WTC11 (cell line): ENCODE measurements around the gene PGA3. TPM values are rescaled to one million over a fixed set of nuclear protein-coding genes. Genes with fewer than 3 reads are reported as not detected.
A peak's percentile ranks its signal among the peaks of the same experiment; 100 is the strongest.

ENCODE experiments used
- AFF4 ChIP-seq: sonication (generic); formaldehyde crosslinking; IDR thresholded peaks from 2 replicates; pipeline ENCODE4 v1.8.1; 2023; ENCODE audit warnings: mild to moderate bottlenecking, missing genetic modification reagents, borderline replicate concordance
- CTCF ChIP-seq: fragments of 200-600 bp; IDR thresholded peaks from 2 replicates; pipeline ENCODE4 v1.8.0; 2022; ENCODE audit warnings: antibody characterized with exemption
- E2F4 ChIP-seq: sonication (generic); formaldehyde crosslinking; IDR thresholded peaks from 2 replicates; pipeline ENCODE4 v1.8.1; 2022; ENCODE audit warnings: low read depth, mild to moderate bottlenecking, moderate library complexity, missing genetic modification reagents, borderline replicate concordance
- EMX1 ChIP-seq: fragments of 250-450 bp; sonication (Bioruptor Pico); IDR thresholded peaks from 2 replicates; pipeline ENCODE4 v1.8.0; 2021; ENCODE audit warnings: mild to moderate bottlenecking
- ETV6 ChIP-seq: sonication (generic); formaldehyde crosslinking; IDR thresholded peaks from 2 replicates; pipeline ENCODE4 v1.8.1; 2022; ENCODE audit warnings: mild to moderate bottlenecking, missing genetic modification reagents
- FOXK1 ChIP-seq: sonication (generic); formaldehyde crosslinking; IDR thresholded peaks from 2 replicates; pipeline ENCODE4 v1.8.0; 2022; ENCODE audit warnings: mild to moderate bottlenecking, moderate library complexity, missing genetic modification reagents
- FOXP1 ChIP-seq: sonication (generic); formaldehyde crosslinking; IDR thresholded peaks from 2 replicates; pipeline ENCODE4 v1.8.0; 2022; ENCODE audit warnings: missing genetic modification reagents, mild to moderate bottlenecking, moderate library complexity, borderline replicate concordance
- GABPB1 ChIP-seq: sonication (generic); formaldehyde crosslinking; IDR thresholded peaks from 2 replicates; pipeline ENCODE4 v1.8.1; 2023; ENCODE audit warnings: mild to moderate bottlenecking, missing genetic modification reagents
- GRHL2 ChIP-seq: fragments of 250-450 bp; sonication (Bioruptor Pico); IDR thresholded peaks from 2 replicates; pipeline ENCODE4 v1.8.0; 2022; ENCODE audit warnings: mild to moderate bottlenecking, moderate library complexity; ENCODE audit not compliant: insufficient replicate concordance, severe bottlenecking
- KAT7 ChIP-seq: sonication (generic); formaldehyde crosslinking; IDR thresholded peaks from 2 replicates; pipeline ENCODE4 v1.8.1; 2023; ENCODE audit warnings: missing genetic modification reagents, mild to moderate bottlenecking, borderline replicate concordance
- MLX ChIP-seq: sonication (generic); formaldehyde crosslinking; IDR thresholded peaks from 2 replicates; pipeline ENCODE4 v1.8.1; 2023; ENCODE audit warnings: mild to moderate bottlenecking, missing genetic modification reagents, moderate library complexity
- MYBL2 ChIP-seq: sonication (generic); formaldehyde crosslinking; IDR thresholded peaks from 2 replicates; pipeline ENCODE4 v1.8.1; 2023; ENCODE audit warnings: mild to moderate bottlenecking, moderate library complexity, missing genetic modification reagents
- NFE2L1 ChIP-seq: sonication (generic); formaldehyde crosslinking; IDR thresholded peaks from 2 replicates; pipeline ENCODE4 v1.8.1; 2023; ENCODE audit warnings: missing genetic modification reagents
- PRRX2 ChIP-seq: fragments of 250-450 bp; sonication (Bioruptor Pico); IDR thresholded peaks from 2 replicates; pipeline ENCODE4 v1.8.0; 2021; ENCODE audit warnings: mild to moderate bottlenecking
- USF1 ChIP-seq: sonication (generic); formaldehyde crosslinking; IDR thresholded peaks from 2 replicates; pipeline ENCODE4 v1.8.0; 2022; ENCODE audit warnings: mild to moderate bottlenecking, missing genetic modification reagents
- ZBTB21 ChIP-seq: sonication (generic); formaldehyde crosslinking; IDR thresholded peaks from 2 replicates; pipeline ENCODE4 v1.8.1; 2023; ENCODE audit warnings: mild to moderate bottlenecking, missing genetic modification reagents, borderline replicate concordance
- ZNF121 ChIP-seq: sonication (generic); formaldehyde crosslinking; IDR thresholded peaks from 2 replicates; pipeline ENCODE4 v1.8.0; 2023; ENCODE audit warnings: missing genetic modification reagents
- ZNF423 ChIP-seq: fragments of 250-450 bp; sonication (Bioruptor Pico); IDR thresholded peaks from 2 replicates; pipeline ENCODE4 v2.1.2; 2022; ENCODE audit warnings: mild to moderate bottlenecking, moderate library complexity
- total RNA-seq: library from RNA; stranded (reverse); gene quantifications from 3 replicates; pipeline ENCODE4 v1.2.3, GENCODE V29; 2021
- TF ChIP-seq, protein P1 (sequence below): sonication (generic); formaldehyde crosslinking; IDR thresholded peaks from 2 replicates; pipeline ENCODE4 v1.8.1; 2022; ENCODE audit warnings: mild to moderate bottlenecking, missing genetic modification reagents, moderate library complexity, borderline replicate concordance
- TF ChIP-seq, protein P2 (sequence below): sonication (generic); formaldehyde crosslinking; IDR thresholded peaks from 2 replicates; pipeline ENCODE4 v1.8.0; 2022; ENCODE audit warnings: mild to moderate bottlenecking, missing genetic modification reagents
- TF ChIP-seq, protein P3 (sequence below): fragments of 250-450 bp; sonication (Bioruptor Pico); IDR thresholded peaks from 2 replicates; pipeline ENCODE4 v1.9.0; 2021; ENCODE audit warnings: mild to moderate bottlenecking
- TF ChIP-seq, protein P4 (sequence below): sonication (generic); formaldehyde crosslinking; IDR thresholded peaks from 2 replicates; pipeline ENCODE4 v1.8.1; 2023; ENCODE audit warnings: mild to moderate bottlenecking, moderate library complexity, missing genetic modification reagents

The PGA3 gene
- total RNA-seq, 1 experiment from 2014 or later: 0.20 TPM

GRCh38 chr11:61161190-61162091, 41.9 kb upstream of the PGA3 start, which contains the start of gene VPS37C (continued):
- TF ChIP-seq ZBTB21: no peak
- TF ChIP-seq GRHL2: no peak
- TF ChIP-seq ZNF423 (CRISPR knock-in tag): no peak
- no peak for TF ChIP-seq AFF4 (CRISPR knock-in tag)
- 0 out of 2 replicates have a peak, but pooled peaks have one; percentile 17 for TF ChIP-seq CTCF
- TF ChIP-seq, protein P1, sequence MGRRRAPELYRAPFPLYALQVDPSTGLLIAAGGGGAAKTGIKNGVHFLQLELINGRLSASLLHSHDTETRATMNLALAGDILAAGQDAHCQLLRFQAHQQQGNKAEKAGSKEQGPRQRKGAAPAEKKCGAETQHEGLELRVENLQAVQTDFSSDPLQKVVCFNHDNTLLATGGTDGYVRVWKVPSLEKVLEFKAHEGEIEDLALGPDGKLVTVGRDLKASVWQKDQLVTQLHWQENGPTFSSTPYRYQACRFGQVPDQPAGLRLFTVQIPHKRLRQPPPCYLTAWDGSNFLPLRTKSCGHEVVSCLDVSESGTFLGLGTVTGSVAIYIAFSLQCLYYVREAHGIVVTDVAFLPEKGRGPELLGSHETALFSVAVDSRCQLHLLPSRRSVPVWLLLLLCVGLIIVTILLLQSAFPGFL (CRISPR knock-in tag): no peak
- peak; percentile 44; the same call in 1 of the 2 replicates for TF ChIP-seq FOXK1
- no peak for TF ChIP-seq E2F4 (CRISPR knock-in tag)
- no peak for TF ChIP-seq PRRX2 (CRISPR knock-in tag)
- TF ChIP-seq NFE2L1 (CRISPR knock-in tag): 0 out of 2 replicates have a peak, but pooled peaks have one; percentile 42
- peak; percentile 69 for TF ChIP-seq GABPB1 (CRISPR knock-in tag)
- TF ChIP-seq MLX: no peak
- no peak for TF ChIP-seq KAT7 (CRISPR knock-in tag)
- TF ChIP-seq, protein P2, sequence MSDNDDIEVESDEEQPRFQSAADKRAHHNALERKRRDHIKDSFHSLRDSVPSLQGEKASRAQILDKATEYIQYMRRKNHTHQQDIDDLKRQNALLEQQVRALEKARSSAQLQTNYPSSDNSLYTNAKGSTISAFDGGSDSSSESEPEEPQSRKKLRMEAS: peak; percentile 37; the same call in 1 of the 2 replicates
- TF ChIP-seq ETV6 (CRISPR knock-in tag): peak; percentile 43; the same call in 1 of the 2 replicates
- TF ChIP-seq USF1: peak; percentile 88
- TF ChIP-seq EMX1 (CRISPR knock-in tag): no peak
- TF ChIP-seq, protein P3, sequence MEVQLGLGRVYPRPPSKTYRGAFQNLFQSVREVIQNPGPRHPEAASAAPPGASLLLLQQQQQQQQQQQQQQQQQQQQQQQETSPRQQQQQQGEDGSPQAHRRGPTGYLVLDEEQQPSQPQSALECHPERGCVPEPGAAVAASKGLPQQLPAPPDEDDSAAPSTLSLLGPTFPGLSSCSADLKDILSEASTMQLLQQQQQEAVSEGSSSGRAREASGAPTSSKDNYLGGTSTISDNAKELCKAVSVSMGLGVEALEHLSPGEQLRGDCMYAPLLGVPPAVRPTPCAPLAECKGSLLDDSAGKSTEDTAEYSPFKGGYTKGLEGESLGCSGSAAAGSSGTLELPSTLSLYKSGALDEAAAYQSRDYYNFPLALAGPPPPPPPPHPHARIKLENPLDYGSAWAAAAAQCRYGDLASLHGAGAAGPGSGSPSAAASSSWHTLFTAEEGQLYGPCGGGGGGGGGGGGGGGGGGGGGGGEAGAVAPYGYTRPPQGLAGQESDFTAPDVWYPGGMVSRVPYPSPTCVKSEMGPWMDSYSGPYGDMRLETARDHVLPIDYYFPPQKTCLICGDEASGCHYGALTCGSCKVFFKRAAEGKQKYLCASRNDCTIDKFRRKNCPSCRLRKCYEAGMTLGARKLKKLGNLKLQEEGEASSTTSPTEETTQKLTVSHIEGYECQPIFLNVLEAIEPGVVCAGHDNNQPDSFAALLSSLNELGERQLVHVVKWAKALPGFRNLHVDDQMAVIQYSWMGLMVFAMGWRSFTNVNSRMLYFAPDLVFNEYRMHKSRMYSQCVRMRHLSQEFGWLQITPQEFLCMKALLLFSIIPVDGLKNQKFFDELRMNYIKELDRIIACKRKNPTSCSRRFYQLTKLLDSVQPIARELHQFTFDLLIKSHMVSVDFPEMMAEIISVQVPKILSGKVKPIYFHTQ: no peak
- TF ChIP-seq FOXP1 (CRISPR knock-in tag): peak; percentile 88
- TF ChIP-seq, protein P4, sequence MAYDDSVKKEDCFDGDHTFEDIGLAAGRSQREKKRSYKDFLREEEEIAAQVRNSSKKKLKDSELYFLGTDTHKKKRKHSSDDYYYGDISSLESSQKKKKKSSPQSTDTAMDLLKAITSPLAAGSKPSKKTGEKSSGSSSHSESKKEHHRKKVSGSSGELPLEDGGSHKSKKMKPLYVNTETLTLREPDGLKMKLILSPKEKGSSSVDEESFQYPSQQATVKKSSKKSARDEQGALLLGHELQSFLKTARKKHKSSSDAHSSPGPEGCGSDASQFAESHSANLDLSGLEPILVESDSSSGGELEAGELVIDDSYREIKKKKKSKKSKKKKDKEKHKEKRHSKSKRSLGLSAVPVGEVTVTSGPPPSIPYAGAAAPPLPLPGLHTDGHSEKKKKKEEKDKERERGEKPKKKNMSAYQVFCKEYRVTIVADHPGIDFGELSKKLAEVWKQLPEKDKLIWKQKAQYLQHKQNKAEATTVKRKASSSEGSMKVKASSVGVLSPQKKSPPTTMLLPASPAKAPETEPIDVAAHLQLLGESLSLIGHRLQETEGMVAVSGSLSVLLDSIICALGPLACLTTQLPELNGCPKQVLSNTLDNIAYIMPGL (CRISPR knock-in tag): peak; percentile 61; the same call in 1 of the 2 replicates
- 0 out of 2 replicates have a peak, but pooled peaks have one; percentile 4 for TF ChIP-seq ZNF121 (CRISPR knock-in tag)
- no peak for TF ChIP-seq MYBL2 (CRISPR knock-in tag)
